Measurements from ENCODE around the gene PIK3C2B. TPM values are rescaled to one million over a fixed set of nuclear protein-coding genes. Genes with fewer than 3 reads are reported as not detected.

Gene PIK3C2B
- total and polyA plus RNA-seq, 4 experiments from 2014 or later: 0.13 to 46.9 (median 23.7) TPM

DNA sequence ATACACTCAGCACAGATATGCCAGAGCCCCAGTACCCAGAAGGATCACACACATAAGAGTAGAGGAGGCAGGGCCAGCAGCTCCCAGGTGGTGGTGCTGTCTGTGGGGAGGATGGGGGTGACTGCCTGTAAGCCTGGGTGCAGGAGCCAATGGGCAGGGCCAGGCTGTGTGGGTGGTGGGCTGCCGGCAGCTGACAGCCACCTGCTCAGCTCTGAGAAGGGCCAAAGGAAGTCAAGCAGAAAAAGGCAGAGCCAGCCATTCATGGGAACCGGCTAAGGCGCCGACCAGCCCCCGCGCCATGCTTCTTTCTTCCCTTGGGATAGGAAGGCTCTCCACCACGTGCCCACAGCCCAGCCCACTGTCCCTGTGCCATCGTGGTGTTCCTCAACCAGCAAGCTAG lies 14.1 kb downstream of the PIK3C2B start:
- ChIA-PET POLR2A (ENCODE audit: partially characterized antibody) (interaction anchor here (6.6 kb wide), 1 partner anchor 13 kb away, joined by 40 read pairs; the partner anchor contains the start of gene PIK3C2B), CTCF (ENCODE audit: partially characterized antibody) (interaction anchor here (1.1 to 3.7 kb wide), 4 partner anchors 14 to 82 kb away, joined by 3 to 24 read pairs (median 5); partner anchors contain the start of gene PIK3C2B)
- Mint-ChIP-seq H3K4me1 (peaks cover 50 to 88% (median 64%) of the 10 kb centered on the region in 4 donors), H3K9me3 (no peaks in the 10 kb centered on the region), H3K27me3 (no peaks in the 10 kb centered on the region), H3K36me3 (peaks cover 8 to 14% of the 10 kb centered on the region in 2 donors), H3K27ac (peak overlapping the region in 4 of 7 donors; percentile 19 to 77 (median 56)), H3K4me3 (peak overlapping the region in 1 of 8 donors; percentile 22)
- peaks cover 55% of the 10 kb centered on the region for H3K4me1 ChIP-seq (ENCODE audit: insufficient read depth, low read length)
- no peak overlapping the region for H3K4me3 ChIP-seq (ENCODE audit: low read length in 2 of 2)
- H3K9me3 ChIP-seq (ENCODE audit: control insufficient read depth in 1 of 2, low read length in 2 of 2): no peaks in the 10 kb centered on the region
- intact Hi-C loops (cut with micrococcal nuclease): no loop called here
- no peaks in the 10 kb centered on the region for H3K27me3 ChIP-seq (ENCODE audit: insufficient read depth, low read length)
- no peak for DNase-seq
- H3K36me3 ChIP-seq (ENCODE audit: insufficient read depth, low read length): no peaks in the 10 kb centered on the region
- no peak overlapping the region for H3K27ac ChIP-seq (ENCODE audit: low read depth, low read length)

- no peak overlapping the region for H3K4me3 ChIP-seq (ENCODE audit: low read length in 2 of 2)
- ChIA-PET CTCF (ENCODE audit: partially characterized antibody) (interaction anchor here (0.6 to 3.7 kb wide), 10 partner anchors 11 to 282 kb away, joined by 3 to 24 read pairs (median 3); partner anchors contain the start of gene PIK3C2B), POLR2A (ENCODE audit: partially characterized antibody) (interaction anchor here (0.7 to 6.6 kb wide), 2 partner anchors 14 to 49 kb away, joined by 3 to 40 read pairs; partner anchors contain the start of gene PIK3C2B)
- peak overlapping the region in 6 of 7 donors; percentile 74 to 91 (median 80) for H3K27ac Mint-ChIP-seq
- no peaks in the 10 kb centered on the region for H3K9me3 ChIP-seq (ENCODE audit: control insufficient read depth in 1 of 2, low read length in 2 of 2)
- H3K4me1 ChIP-seq (ENCODE audit: insufficient read depth, low read length): peaks cover 64% of the 10 kb centered on the region
- no peak overlapping the region for H3K27ac ChIP-seq (ENCODE audit: low read depth, low read length)
- no peaks in the 10 kb centered on the region for H3K27me3 ChIP-seq (ENCODE audit: insufficient read depth, low read length)
- peaks cover 57 to 89% (median 68%) of the 10 kb centered on the region in 4 donors for H3K4me1 Mint-ChIP-seq
- DNase-seq: no peak
- H3K27me3 Mint-ChIP-seq: no peaks in the 10 kb centered on the region
- H3K36me3 Mint-ChIP-seq: peaks cover 10 to 14% of the 10 kb centered on the region in 2 donors
- intact Hi-C loops (cut with micrococcal nuclease): no loop called here
- peak overlapping the region in 4 of 8 donors; percentile 8 to 43 (median 26) for H3K4me3 Mint-ChIP-seq
- H3K36me3 ChIP-seq (ENCODE audit: insufficient read depth, low read length): no peaks in the 10 kb centered on the region
- H3K9me3 Mint-ChIP-seq: no peaks in the 10 kb centered on the region
Observed at GRCh38 chr1:204479387-204480136, 15.0 kb downstream of the PIK3C2B start.

DNA sequence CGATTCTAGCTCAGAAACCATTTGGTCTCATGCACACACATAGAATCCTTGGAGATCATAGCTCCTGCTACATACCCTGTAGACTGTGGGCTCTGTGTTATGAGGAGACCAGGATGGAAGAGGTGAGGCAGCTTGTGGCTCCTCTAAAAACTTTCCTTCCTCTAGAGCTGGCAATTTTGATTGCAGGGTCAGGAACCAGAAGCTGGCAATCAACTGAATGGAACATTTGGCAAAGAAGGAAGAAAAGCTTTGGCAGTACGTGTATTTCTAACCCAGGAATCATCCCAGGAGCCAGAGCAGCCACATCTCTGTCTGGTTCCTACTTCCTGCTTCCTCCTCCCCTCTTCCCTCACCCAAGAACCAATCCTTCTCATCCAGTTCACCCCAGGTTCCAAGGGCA lies 15.7 kb downstream of the PIK3C2B start:
- Mint-ChIP-seq H3K4me1 (peaks cover 61 to 91% (median 71%) of the 10 kb centered on the region in 4 donors), H3K9me3 (no peaks in the 10 kb centered on the region), H3K4me3 (peak overlapping the region in 1 of 8 donors; percentile 43), H3K27ac (peak overlapping the region; percentile 23 to 91 (median 79)), H3K27me3 (no peaks in the 10 kb centered on the region), H3K36me3 (peaks cover 11 to 17% of the 10 kb centered on the region in 2 donors)
- H3K4me3 ChIP-seq (ENCODE audit: low read length in 2 of 2): no peak overlapping the region
- H3K36me3 ChIP-seq (ENCODE audit: insufficient read depth, low read length): no peaks in the 10 kb centered on the region
- no peaks in the 10 kb centered on the region for H3K9me3 ChIP-seq (ENCODE audit: control insufficient read depth in 1 of 2, low read length in 2 of 2)
- intact Hi-C loops (cut with micrococcal nuclease): no loop called here
- H3K27me3 ChIP-seq (ENCODE audit: insufficient read depth, low read length): no peaks in the 10 kb centered on the region
- H3K4me1 ChIP-seq (ENCODE audit: insufficient read depth, low read length): peaks cover 64% of the 10 kb centered on the region
- ChIA-PET POLR2A (ENCODE audit: partially characterized antibody) (interaction anchor here (6.6 kb wide), 1 partner anchor 15 kb away, joined by 40 read pairs; the partner anchor contains the start of gene PIK3C2B), CTCF (ENCODE audit: partially characterized antibody) (interaction anchor here (0.6 to 3.7 kb wide), 9 partner anchors 12 to 282 kb away, joined by 3 to 24 read pairs (median 3); no protein-coding TSS in a partner anchor)
- no peak overlapping the region for H3K27ac ChIP-seq (ENCODE audit: low read depth, low read length)
- DNase-seq: no peak

- POLR2A ChIA-PET (ENCODE audit: partially characterized antibody): interaction anchor here (1.4 to 6.6 kb wide), 2 partner anchors 11 to 15 kb away, joined by 4 to 40 read pairs; partner anchors contain the start of gene PIK3C2B
- no peaks in the 10 kb centered on the region for H3K27me3 Mint-ChIP-seq
- H3K4me1 Mint-ChIP-seq: peaks cover 58 to 90% (median 69%) of the 10 kb centered on the region in 4 donors
- Histone ChIP-seq H3K27me3 (ENCODE audit: insufficient read depth, low read length) (no peaks in the 10 kb centered on the region), H3K9me3 (ENCODE audit: control insufficient read depth in 1 of 2, low read length in 2 of 2) (no peaks in the 10 kb centered on the region), H3K4me1 (ENCODE audit: insufficient read depth, low read length) (peaks cover 64% of the 10 kb centered on the region), H3K4me3 (ENCODE audit: low read length in 2 of 2) (no peak overlapping the region), H3K27ac (ENCODE audit: low read depth, low read length) (no peak overlapping the region), H3K36me3 (ENCODE audit: insufficient read depth, low read length) (no peaks in the 10 kb centered on the region)
- peak overlapping the region in 2 of 8 donors; percentile 43 to 57 for H3K4me3 Mint-ChIP-seq
- H3K9me3 Mint-ChIP-seq: no peaks in the 10 kb centered on the region
- H3K36me3 Mint-ChIP-seq: peaks cover 8 to 16% of the 10 kb centered on the region in 2 donors
- CTCF ChIA-PET (ENCODE audit: partially characterized antibody): interaction anchor here (0.7 to 3.7 kb wide), 9 partner anchors 13 to 283 kb away, joined by 3 to 24 read pairs (median 4); no protein-coding TSS in a partner anchor
- intact Hi-C loops (cut with micrococcal nuclease): no loop called here
- peak overlapping the region in 5 of 7 donors; percentile 22 to 79 (median 51) for H3K27ac Mint-ChIP-seq
- DNase-seq: no peak
Observed at GRCh38 chr1:204478172-204478899, 16.3 kb downstream of the PIK3C2B start.

GRCh38 chr1:204477036-204477740 lies 17.4 kb downstream of the PIK3C2B start:
- H3K9me3 ChIP-seq (ENCODE audit: control insufficient read depth in 1 of 2, low read length in 2 of 2): no peaks in the 10 kb centered on the region
- CTCF ChIA-PET (ENCODE audit: partially characterized antibody): interaction anchor here (1.3 to 3.7 kb wide), 4 partner anchors 26 to 114 kb away, joined by 3 to 24 read pairs (median 6); no protein-coding TSS in a partner anchor

GRCh38 chr1:204476563-204476962 lies 18.0 kb downstream of the PIK3C2B start:
- Histone ChIP-seq H3K27me3 (ENCODE audit: insufficient read depth, low read length) (no peaks in the 10 kb centered on the region), H3K4me3 (ENCODE audit: low read length in 2 of 2) (no peak overlapping the region), H3K27ac (ENCODE audit: low read depth, low read length) (no peak overlapping the region), H3K4me1 (ENCODE audit: insufficient read depth, low read length) (peaks cover 62% of the 10 kb centered on the region), H3K9me3 (ENCODE audit: control insufficient read depth in 1 of 2, low read length in 2 of 2) (no peaks in the 10 kb centered on the region), H3K36me3 (ENCODE audit: insufficient read depth, low read length) (no peaks in the 10 kb centered on the region)
- DNase-seq: no peak
- Mint-ChIP-seq H3K9me3 (no peaks in the 10 kb centered on the region), H3K27ac (peak overlapping the region in 3 of 7 donors; percentile 49 to 85 (median 68)), H3K4me1 (peaks cover 55 to 85% (median 70%) of the 10 kb centered on the region in 4 donors), H3K36me3 (peaks cover 8 to 18% of the 10 kb centered on the region in 2 donors), H3K27me3 (no peaks in the 10 kb centered on the region), H3K4me3 (no peak overlapping the region)
- ChIA-PET CTCF (ENCODE audit: partially characterized antibody) (interaction anchor here (1.3 to 1.5 kb wide), 2 partner anchors 26 to 30 kb away, joined by 4 to 5 read pairs; no protein-coding TSS in a partner anchor), POLR2A (ENCODE audit: partially characterized antibody) (interaction anchor here (1.3 to 1.4 kb wide), 2 partner anchors 10 to 30 kb away, joined by 3 to 4 read pairs; no protein-coding TSS in a partner anchor)
- intact Hi-C loops (cut with micrococcal nuclease): no loop called here

More at GRCh38 chr1:204477036-204477740, 17.4 kb downstream of the PIK3C2B start:
- no peaks in the 10 kb centered on the region for H3K27me3 Mint-ChIP-seq
- H3K27ac Mint-ChIP-seq: peak overlapping the region; percentile 19 to 90 (median 52)
- H3K27me3 ChIP-seq (ENCODE audit: insufficient read depth, low read length): no peaks in the 10 kb centered on the region
- peaks cover 8 to 18% of the 10 kb centered on the region in 2 donors for H3K36me3 Mint-ChIP-seq
- H3K27ac ChIP-seq (ENCODE audit: low read depth, low read length): no peak overlapping the region
- H3K4me3 Mint-ChIP-seq: peak overlapping the region in 2 of 8 donors; percentile 20 to 33
- POLR2A ChIA-PET (ENCODE audit: partially characterized antibody): interaction anchor here (1.3 to 6.6 kb wide), 3 partner anchors 10 to 31 kb away, joined by 3 to 40 read pairs (median 4); partner anchors contain the start of gene PIK3C2B
- H3K36me3 ChIP-seq (ENCODE audit: insufficient read depth, low read length): no peaks in the 10 kb centered on the region
- H3K4me3 ChIP-seq (ENCODE audit: low read length in 2 of 2): no peak overlapping the region
- peaks cover 64% of the 10 kb centered on the region for H3K4me1 ChIP-seq (ENCODE audit: insufficient read depth, low read length)
- DNase-seq: no peak
- intact Hi-C loops (cut with micrococcal nuclease): no loop called here
- H3K9me3 Mint-ChIP-seq: no peaks in the 10 kb centered on the region
- peaks cover 56 to 89% (median 71%) of the 10 kb centered on the region in 4 donors for H3K4me1 Mint-ChIP-seq

Data from CD4-positive, alpha-beta memory T cell (primary cell).